ENCODE data around the gene SUCLG2.

GRCh38 chr3:67524046-67524445, 130.4 kb downstream of the SUCLG2 start:
- no peak for TF ChIP-seq CTCF (conservative IDR thresholded peaks at IDR 0.05 in 1 of 2, IDR thresholded peaks at IDR 0.05 in 1 of 2; ENCODE audit: extremely low read depth in 1 of 2, insufficient read depth in 1 of 2, low read depth in 1 of 2, low read length in 2 of 2)
- TF ChIP-seq EZH2 (IDR thresholded peaks at IDR 0.05; ENCODE audit: borderline replicate concordance, low read length): no peak
